Calu3 (cell line): ENCODE results near the gene ZC3H12D. TPM values are rescaled to one million over a fixed set of nuclear protein-coding genes. Genes with fewer than 3 reads are reported as not detected.

Experiments
- BruUV-seq: library from RNA; stranded (reverse); fragments of 400-500 nt; replicated peaks from 2 replicates; lab custom pipeline; 2021; lab: Mats Ljungman, UMichigan
- CTCF ChIA-PET: fragments of 300-600 bp; sonication (Branson Sonifier 250); formaldehyde crosslinking; loops from one replicate; lab custom pipeline; 2022; ENCODE audit warnings: antibody characterized with exemption; lab: Charles Lee
- DNase-seq: peaks from one replicate; pipeline ENCODE4 v3.0.0; 2022
- H3K27ac Mint-ChIP-seq: one replicate; pipeline ENCODE4 v1.8.0; 2022; ENCODE audit warnings: mixed read lengths; ENCODE audit not compliant: unreplicated experiment
- H3K27me3 Mint-ChIP-seq: one replicate; pipeline ENCODE4 v1.8.0; 2022; ENCODE audit warnings: mixed read lengths; ENCODE audit not compliant: unreplicated experiment
- H3K36me3 Mint-ChIP-seq: one replicate; pipeline ENCODE4 v1.8.0; 2022; ENCODE audit warnings: mild to moderate bottlenecking, moderate library complexity, mixed read lengths; ENCODE audit not compliant: insufficient read depth, unreplicated experiment
- H3K4me1 Mint-ChIP-seq: one replicate; pipeline ENCODE4 v1.8.0; 2022; ENCODE audit warnings: mild to moderate bottlenecking, low read depth, mixed read lengths; ENCODE audit not compliant: unreplicated experiment
- H3K4me3 Mint-ChIP-seq: one replicate; pipeline ENCODE4 v1.8.0; 2022; ENCODE audit warnings: mild to moderate bottlenecking, low read depth, moderate library complexity, mixed read lengths; ENCODE audit not compliant: unreplicated experiment
- H3K9me3 Mint-ChIP-seq: one replicate; pipeline ENCODE4 v1.8.0; 2022; ENCODE audit warnings: low read depth, mixed read lengths; ENCODE audit not compliant: unreplicated experiment
- CTCF ChIP-seq: fragments of 200-600 bp; IDR thresholded peaks from one replicate; pipeline ENCODE4 v1.8.0; 2022; ENCODE audit warnings: antibody characterized with exemption; ENCODE audit not compliant: unreplicated experiment
- intact Hi-C: fragments of 100-400 bp; cut with micrococcal nuclease; formaldehyde crosslinking; loops from one replicate; pipeline ENCODE4 v1.10.0; 2022; ENCODE audit not compliant: unreplicated experiment
- total RNA-seq: library from RNA; stranded (reverse); gene quantifications from 2 replicates; pipeline ENCODE4 v1.2.3, GENCODE V29; 2022

ZC3H12D gene
- total RNA-seq, 1 experiment from 2014 or later: 0.05 TPM

- Mint-ChIP-seq H3K9me3 (no peaks in the 10 kb centered on the region), H3K36me3 (no peaks in the 10 kb centered on the region), H3K27me3 (no peaks in the 10 kb centered on the region), H3K4me3 (no peak overlapping the region), H3K27ac (no peak overlapping the region), H3K4me1 (no peaks in the 10 kb centered on the region)
- DNase-seq: no peak
- intact Hi-C loops: no loop called here
- no peak for TF ChIP-seq CTCF
- no TSS peak for BruUV-seq
- CTCF ChIA-PET: no interaction called here
These were observed 41.2 kb downstream of the ZC3H12D start for GRCh38 chr6:149443411-149444181.

- Mint-ChIP-seq H3K4me1 (no peaks in the 10 kb centered on the region), H3K36me3 (no peaks in the 10 kb centered on the region), H3K27me3 (no peaks in the 10 kb centered on the region), H3K4me3 (no peak overlapping the region), H3K27ac (no peak overlapping the region), H3K9me3 (no peaks in the 10 kb centered on the region)
- CTCF ChIA-PET: no interaction called here
- no peak for DNase-seq
- TF ChIP-seq CTCF: no peak
- BruUV-seq: no TSS peak
- intact Hi-C loops: no loop called here
These were observed 43.1 kb downstream of the ZC3H12D start for GRCh38 chr6:149441740-149442139.

GRCh38 chr6:149440735-149441671, 43.8 kb downstream of the ZC3H12D start:
- H3K36me3 Mint-ChIP-seq: no peaks in the 10 kb centered on the region
- TF ChIP-seq CTCF: no peak
- intact Hi-C loops: no loop called here
- BruUV-seq: no TSS peak
- no peak overlapping the region for H3K4me3 Mint-ChIP-seq
- CTCF ChIA-PET: no interaction called here
- DNase-seq: no peak
- no peak overlapping the region for H3K27ac Mint-ChIP-seq
- H3K27me3 Mint-ChIP-seq: no peaks in the 10 kb centered on the region
- no peaks in the 10 kb centered on the region for H3K4me1 Mint-ChIP-seq
- H3K9me3 Mint-ChIP-seq: no peaks in the 10 kb centered on the region

GRCh38 chr6:149439626-149440025, 45.2 kb downstream of the ZC3H12D start:
- no peak overlapping the region for H3K27ac Mint-ChIP-seq
- DNase-seq: no peak
- intact Hi-C loops: loop anchor here (10.0 kb wide), 1 partner anchor 245 kb away; no protein-coding TSS in a partner anchor
- H3K9me3 Mint-ChIP-seq: no peaks in the 10 kb centered on the region
- CTCF ChIA-PET: no interaction called here
- no TSS peak for BruUV-seq
- TF ChIP-seq CTCF: no peak
- no peaks in the 10 kb centered on the region for H3K27me3 Mint-ChIP-seq
- H3K4me3 Mint-ChIP-seq: no peak overlapping the region
- no peaks in the 10 kb centered on the region for H3K4me1 Mint-ChIP-seq
- H3K36me3 Mint-ChIP-seq: no peaks in the 10 kb centered on the region
